ENCODE results near the gene HLX. TPM values are rescaled to one million over a fixed set of nuclear protein-coding genes. Genes with fewer than 3 reads are reported as not detected.

The HLX gene
- total RNA-seq, 1 experiment from 2014 or later: 1.8 TPM

DNA sequence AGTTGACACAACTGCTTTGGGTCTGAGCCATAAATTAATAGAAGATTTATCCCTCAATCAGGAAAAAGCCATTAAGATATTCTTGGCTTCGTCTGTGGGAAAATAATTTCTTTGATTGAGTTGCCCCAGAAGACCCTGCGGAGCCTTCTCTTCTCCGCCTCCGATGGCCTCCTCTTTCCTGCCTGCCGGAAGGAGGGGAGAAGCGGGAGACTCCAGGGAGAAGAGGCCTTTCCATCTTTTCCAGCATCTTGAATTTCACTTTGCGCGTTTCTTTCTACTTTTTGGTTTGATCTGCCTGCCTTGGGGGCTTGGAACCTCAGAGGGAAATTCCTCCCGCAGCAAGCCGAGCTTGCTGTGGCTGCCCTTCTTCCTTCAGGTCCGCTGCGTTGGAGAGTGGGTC is 16.8 kb downstream of the HLX start (continued):
- no peak for TF ChIP-seq ELF1 (IDR thresholded peaks at IDR 0.05; ENCODE audit: borderline replicate concordance, low read depth)
- no peak for TF ChIP-seq CEBPB (IDR thresholded peaks at IDR 0.05; ENCODE audit: low read depth)
- no peak for TF ChIP-seq RAD21 (IDR thresholded peaks at IDR 0.05; ENCODE audit: low read depth)

DNA sequence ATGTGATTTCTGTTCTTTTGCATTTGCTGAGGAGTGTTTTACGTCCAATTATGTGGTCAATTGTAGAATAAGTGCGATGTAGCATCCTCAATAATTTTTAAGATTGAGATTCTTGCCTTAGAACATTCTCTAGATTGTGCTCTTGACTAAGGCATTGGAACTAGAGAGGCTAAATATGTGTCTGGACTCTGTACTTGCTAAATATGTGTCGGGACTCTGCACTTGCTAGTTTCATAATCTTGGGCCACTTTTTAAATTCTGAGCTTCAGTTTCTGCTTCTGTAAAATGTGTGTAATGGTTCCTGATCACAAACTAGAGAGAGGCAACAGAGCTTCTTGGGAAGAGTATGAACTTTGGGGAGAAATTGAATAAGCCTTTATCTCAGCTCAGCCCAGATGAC is 21.6 kb downstream of the HLX start:
- intact Hi-C loops (cut with micrococcal nuclease): loop anchor here (10.0 kb wide), 1 partner anchor 534 kb away; no protein-coding TSS in a partner anchor
- no peak overlapping the region for H3K9ac ChIP-seq (ENCODE audit: low read length)
- H3K4me1 ChIP-seq (ENCODE audit: control insufficient read depth in 1 of 2, insufficient read depth in 2 of 2, low read length in 2 of 2): no peaks in the 10 kb centered on the region
- H2AFZ ChIP-seq (ENCODE audit: low read depth, low read length, poor library complexity, severe bottlenecking): no peak overlapping the region
- no peak for ATAC-seq
- TF ChIP-seq SRF (IDR thresholded peaks at IDR 0.05; ENCODE audit: low read depth): no peak
- no peak for TF ChIP-seq EGR1 (IDR thresholded peaks at IDR 0.05; ENCODE audit: low read depth)
- no peak for TF ChIP-seq POLR2A (IDR thresholded peaks at IDR 0.05; ENCODE audit: borderline replicate concordance, extremely low read depth, insufficient read depth, insufficient read length)
- TF ChIP-seq ZFX (IDR thresholded peaks at IDR 0.05): no peak
- no peak for TF ChIP-seq CEBPB (IDR thresholded peaks at IDR 0.05; ENCODE audit: low read depth)
- TF ChIP-seq, protein P1, sequence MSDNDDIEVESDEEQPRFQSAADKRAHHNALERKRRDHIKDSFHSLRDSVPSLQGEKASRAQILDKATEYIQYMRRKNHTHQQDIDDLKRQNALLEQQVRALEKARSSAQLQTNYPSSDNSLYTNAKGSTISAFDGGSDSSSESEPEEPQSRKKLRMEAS (IDR thresholded peaks at IDR 0.05): no peak
- no peak for TF ChIP-seq TCF7L2 (IDR thresholded peaks at IDR 0.05; ENCODE audit: borderline replicate concordance, extremely low read depth, insufficient read depth, insufficient read length)
- no peak for TF ChIP-seq YY1 (IDR thresholded peaks at IDR 0.05; ENCODE audit: extremely low read depth, insufficient replicate concordance, low read depth, low read length)
- no peak for TF ChIP-seq CBX3 (IDR thresholded peaks at IDR 0.05; ENCODE audit: low read depth)
- no peak for TF ChIP-seq SIN3A (IDR thresholded peaks at IDR 0.05; ENCODE audit: low read depth)
- TF ChIP-seq EZH2 (IDR thresholded peaks at IDR 0.05): no peak
- TF ChIP-seq ZNF274 (IDR thresholded peaks at IDR 0.05; ENCODE audit: low read depth, low read length): no peak
- TF ChIP-seq ELF1 (IDR thresholded peaks at IDR 0.05; ENCODE audit: borderline replicate concordance, low read depth): no peak
- TF ChIP-seq SP1 (IDR thresholded peaks at IDR 0.05; ENCODE audit: low read depth): no peak
- TF ChIP-seq, protein P2, sequence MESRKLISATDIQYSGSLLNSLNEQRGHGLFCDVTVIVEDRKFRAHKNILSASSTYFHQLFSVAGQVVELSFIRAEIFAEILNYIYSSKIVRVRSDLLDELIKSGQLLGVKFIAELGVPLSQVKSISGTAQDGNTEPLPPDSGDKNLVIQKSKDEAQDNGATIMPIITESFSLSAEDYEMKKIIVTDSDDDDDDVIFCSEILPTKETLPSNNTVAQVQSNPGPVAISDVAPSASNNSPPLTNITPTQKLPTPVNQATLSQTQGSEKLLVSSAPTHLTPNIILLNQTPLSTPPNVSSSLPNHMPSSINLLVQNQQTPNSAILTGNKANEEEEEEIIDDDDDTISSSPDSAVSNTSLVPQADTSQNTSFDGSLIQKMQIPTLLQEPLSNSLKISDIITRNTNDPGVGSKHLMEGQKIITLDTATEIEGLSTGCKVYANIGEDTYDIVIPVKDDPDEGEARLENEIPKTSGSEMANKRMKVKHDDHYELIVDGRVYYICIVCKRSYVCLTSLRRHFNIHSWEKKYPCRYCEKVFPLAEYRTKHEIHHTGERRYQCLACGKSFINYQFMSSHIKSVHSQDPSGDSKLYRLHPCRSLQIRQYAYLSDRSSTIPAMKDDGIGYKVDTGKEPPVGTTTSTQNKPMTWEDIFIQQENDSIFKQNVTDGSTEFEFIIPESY (IDR thresholded peaks at IDR 0.05; ENCODE audit: extremely low read depth, insufficient replicate concordance, low read length): no peak
- TF ChIP-seq, protein P3, sequence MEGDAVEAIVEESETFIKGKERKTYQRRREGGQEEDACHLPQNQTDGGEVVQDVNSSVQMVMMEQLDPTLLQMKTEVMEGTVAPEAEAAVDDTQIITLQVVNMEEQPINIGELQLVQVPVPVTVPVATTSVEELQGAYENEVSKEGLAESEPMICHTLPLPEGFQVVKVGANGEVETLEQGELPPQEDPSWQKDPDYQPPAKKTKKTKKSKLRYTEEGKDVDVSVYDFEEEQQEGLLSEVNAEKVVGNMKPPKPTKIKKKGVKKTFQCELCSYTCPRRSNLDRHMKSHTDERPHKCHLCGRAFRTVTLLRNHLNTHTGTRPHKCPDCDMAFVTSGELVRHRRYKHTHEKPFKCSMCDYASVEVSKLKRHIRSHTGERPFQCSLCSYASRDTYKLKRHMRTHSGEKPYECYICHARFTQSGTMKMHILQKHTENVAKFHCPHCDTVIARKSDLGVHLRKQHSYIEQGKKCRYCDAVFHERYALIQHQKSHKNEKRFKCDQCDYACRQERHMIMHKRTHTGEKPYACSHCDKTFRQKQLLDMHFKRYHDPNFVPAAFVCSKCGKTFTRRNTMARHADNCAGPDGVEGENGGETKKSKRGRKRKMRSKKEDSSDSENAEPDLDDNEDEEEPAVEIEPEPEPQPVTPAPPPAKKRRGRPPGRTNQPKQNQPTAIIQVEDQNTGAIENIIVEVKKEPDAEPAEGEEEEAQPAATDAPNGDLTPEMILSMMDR (IDR thresholded peaks at IDR 0.05 in 2 of 3, conservative IDR thresholded peaks at IDR 0.05 in 1 of 3; ENCODE audit: borderline replicate concordance in 1 of 3, insufficient read depth in 1 of 3, low read depth in 2 of 3, low read length in 2 of 3): no peak
- no peak for TF ChIP-seq JUND (IDR thresholded peaks at IDR 0.05)
- no peak for TF ChIP-seq EZH2phosphoT487 (IDR thresholded peaks at IDR 0.05; ENCODE audit: borderline replicate concordance)
- no peak for TF ChIP-seq RAD21 (IDR thresholded peaks at IDR 0.05; ENCODE audit: low read depth)
- TF ChIP-seq POLR2AphosphoS5 (IDR thresholded peaks at IDR 0.05; ENCODE audit: low read depth, low read length): no peak
- H3K9me3 ChIP-seq (ENCODE audit: control insufficient read depth in 1 of 2, insufficient read depth in 1 of 2, low read depth in 1 of 2, low read length in 2 of 2): no peaks in the 10 kb centered on the region
- no peaks in the 10 kb centered on the region for H3K27me3 ChIP-seq (ENCODE audit: insufficient read depth, low read length)
- no peaks in the 10 kb centered on the region for H3K36me3 ChIP-seq (ENCODE audit: control insufficient read depth in 1 of 2, insufficient read depth in 2 of 2, low read length in 2 of 2)
- no peaks in the 10 kb centered on the region for H4K20me1 ChIP-seq (ENCODE audit: insufficient read depth)
- ChIA-PET CTCF (interaction anchor here (1.2 kb wide), 1 partner anchor 303 kb away, joined by 4 read pairs; no protein-coding TSS in a partner anchor), RAD21 (ENCODE audit: low non-redundant PET in 1 of 2, low total read pairs in 2 of 2, uncharacterized antibody in 2 of 2, unreplicated experiment in 2 of 2) (no interaction called here), POLR2A (no interaction called here)
- DNase-seq (ENCODE audit: low read depth, low spot score): no peak
- no peak overlapping the region for H3K4me2 ChIP-seq (ENCODE audit: low read length)
- no peaks in the 10 kb centered on the region for H3K9me2 ChIP-seq (ENCODE audit: insufficient read depth)
- no peak overlapping the region for H3K4me3 ChIP-seq (replicated peaks in 1 of 2; ENCODE audit: low read depth in 1 of 2, low read length in 2 of 2)
- H3K27ac ChIP-seq (ENCODE audit: low read depth, low read length): no peak overlapping the region
- no TSS peak for BruUV-seq (replicated peaks)
- H3K79me2 ChIP-seq (ENCODE audit: insufficient read depth, low read length): no peaks in the 10 kb centered on the region

Measured in HCT116 (cell line).